Measurements from ENCODE around the gene MROH8.

The MROH8 gene

GRCh38 chr20:37161830-37162549 lies 17.4 kb downstream of the MROH8 start:
- H3K9ac ChIP-seq, result no peak overlapping the region
- no peaks in the 10 kb centered on the region for H3K79me2 ChIP-seq (ENCODE audit: insufficient read depth, low read depth)
- no peaks in the 10 kb centered on the region for H3K27me3 ChIP-seq (ENCODE audit: insufficient read depth, low read depth)
- no peak overlapping the region for H3K4me3 ChIP-seq (IDR thresholded peaks at IDR 0.05; ENCODE audit: insufficient read depth, low read depth, low read length)
- TF ChIP-seq, protein P1, sequence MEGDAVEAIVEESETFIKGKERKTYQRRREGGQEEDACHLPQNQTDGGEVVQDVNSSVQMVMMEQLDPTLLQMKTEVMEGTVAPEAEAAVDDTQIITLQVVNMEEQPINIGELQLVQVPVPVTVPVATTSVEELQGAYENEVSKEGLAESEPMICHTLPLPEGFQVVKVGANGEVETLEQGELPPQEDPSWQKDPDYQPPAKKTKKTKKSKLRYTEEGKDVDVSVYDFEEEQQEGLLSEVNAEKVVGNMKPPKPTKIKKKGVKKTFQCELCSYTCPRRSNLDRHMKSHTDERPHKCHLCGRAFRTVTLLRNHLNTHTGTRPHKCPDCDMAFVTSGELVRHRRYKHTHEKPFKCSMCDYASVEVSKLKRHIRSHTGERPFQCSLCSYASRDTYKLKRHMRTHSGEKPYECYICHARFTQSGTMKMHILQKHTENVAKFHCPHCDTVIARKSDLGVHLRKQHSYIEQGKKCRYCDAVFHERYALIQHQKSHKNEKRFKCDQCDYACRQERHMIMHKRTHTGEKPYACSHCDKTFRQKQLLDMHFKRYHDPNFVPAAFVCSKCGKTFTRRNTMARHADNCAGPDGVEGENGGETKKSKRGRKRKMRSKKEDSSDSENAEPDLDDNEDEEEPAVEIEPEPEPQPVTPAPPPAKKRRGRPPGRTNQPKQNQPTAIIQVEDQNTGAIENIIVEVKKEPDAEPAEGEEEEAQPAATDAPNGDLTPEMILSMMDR (conservative IDR thresholded peaks at IDR 0.05; ENCODE audit: low read depth, low read length), result no peak
- no peak overlapping the region for H2AFZ ChIP-seq (ENCODE audit: low read depth)
- peaks cover 7% of the 10 kb centered on the region for H3K4me1 ChIP-seq (ENCODE audit: low read depth, poor library complexity, severe bottlenecking)
- no peaks in the 10 kb centered on the region for H3K36me3 ChIP-seq (ENCODE audit: insufficient read depth)
- H4K20me1 ChIP-seq (ENCODE audit: insufficient read depth), result no peaks in the 10 kb centered on the region
- no peak overlapping the region for H3K4me2 ChIP-seq
- H3K27ac ChIP-seq, result no peak overlapping the region

DNA sequence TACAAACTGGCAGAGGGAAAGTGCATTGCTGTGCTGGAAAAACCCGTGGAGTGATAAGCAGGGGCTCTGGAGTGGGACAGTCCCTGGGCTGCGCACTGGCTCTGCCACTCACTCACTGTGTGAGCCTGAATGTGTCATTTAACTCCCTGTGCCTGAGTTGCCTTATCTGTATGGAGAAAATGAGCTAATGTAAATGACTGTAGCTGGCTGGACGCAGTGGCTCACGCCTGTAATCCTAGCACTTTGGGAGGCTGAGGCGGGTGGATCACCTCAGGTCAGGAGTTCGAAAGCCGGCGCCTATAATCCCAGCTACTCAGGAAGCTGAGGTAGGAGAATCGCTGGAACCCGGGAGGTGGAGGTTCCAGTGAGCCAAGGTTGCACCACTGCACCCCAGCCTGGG lies 18.7 kb downstream of the MROH8 start:
- Histone ChIP-seq H3K4me3 (IDR thresholded peaks at IDR 0.05; ENCODE audit: insufficient read depth, low read depth, low read length) (no peak overlapping the region), H3K79me2 (ENCODE audit: insufficient read depth, low read depth) (no peaks in the 10 kb centered on the region), H3K9ac (no peak overlapping the region), H2AFZ (ENCODE audit: low read depth) (no peak overlapping the region), H3K27ac (no peak overlapping the region), H3K4me2 (no peak overlapping the region), H3K27me3 (ENCODE audit: insufficient read depth, low read depth) (no peaks in the 10 kb centered on the region), H4K20me1 (ENCODE audit: insufficient read depth) (no peaks in the 10 kb centered on the region), H3K36me3 (ENCODE audit: insufficient read depth) (no peaks in the 10 kb centered on the region), H3K4me1 (ENCODE audit: low read depth, poor library complexity, severe bottlenecking) (peaks cover 7% of the 10 kb centered on the region)
- TF ChIP-seq, protein P1 (conservative IDR thresholded peaks at IDR 0.05; ENCODE audit: low read depth, low read length), result no peak

GRCh38 chr20:37158248-37158647 lies 21.1 kb downstream of the MROH8 start:
- Histone ChIP-seq H3K4me2 (no peak overlapping the region), H3K36me3 (ENCODE audit: insufficient read depth) (no peaks in the 10 kb centered on the region), H3K79me2 (ENCODE audit: insufficient read depth, low read depth) (no peaks in the 10 kb centered on the region), H3K4me3 (IDR thresholded peaks at IDR 0.05; ENCODE audit: insufficient read depth, low read depth, low read length) (no peak overlapping the region), H2AFZ (ENCODE audit: low read depth) (no peak overlapping the region), H4K20me1 (ENCODE audit: insufficient read depth) (no peaks in the 10 kb centered on the region), H3K27me3 (ENCODE audit: insufficient read depth, low read depth) (no peaks in the 10 kb centered on the region), H3K4me1 (ENCODE audit: low read depth, poor library complexity, severe bottlenecking) (no peaks in the 10 kb centered on the region), H3K27ac (no peak overlapping the region), H3K9ac (no peak overlapping the region)
- TF ChIP-seq, protein P1 (conservative IDR thresholded peaks at IDR 0.05; ENCODE audit: low read depth, low read length), result no peak

DNA sequence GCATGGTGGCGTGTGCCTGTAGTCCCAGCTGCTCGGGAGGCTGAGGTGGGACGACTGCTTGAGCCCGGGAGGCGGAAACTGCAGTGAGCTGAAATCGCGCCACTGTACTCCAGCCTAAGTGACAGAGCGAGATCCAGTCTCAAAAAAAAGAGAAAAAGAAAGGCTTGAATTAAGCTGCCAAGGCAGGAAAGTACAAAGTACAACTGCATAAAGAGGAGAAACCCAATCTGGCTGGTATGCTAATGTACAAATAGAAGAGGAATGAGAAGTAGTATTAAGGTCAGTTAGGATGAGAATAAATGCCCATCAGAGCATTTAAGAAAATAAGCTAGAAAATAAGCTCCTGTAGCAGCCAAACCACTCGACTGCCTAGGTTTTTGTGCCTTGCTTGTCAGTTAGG lies 23.4 kb downstream of the MROH8 start:
- Histone ChIP-seq H3K9ac (no peak overlapping the region), H3K4me1 (ENCODE audit: low read depth, poor library complexity, severe bottlenecking) (no peaks in the 10 kb centered on the region), H3K79me2 (ENCODE audit: insufficient read depth, low read depth) (no peaks in the 10 kb centered on the region), H3K27me3 (ENCODE audit: insufficient read depth, low read depth) (no peaks in the 10 kb centered on the region), H4K20me1 (ENCODE audit: insufficient read depth) (no peaks in the 10 kb centered on the region), H2AFZ (ENCODE audit: low read depth) (no peak overlapping the region), H3K36me3 (ENCODE audit: insufficient read depth) (no peaks in the 10 kb centered on the region), H3K4me2 (no peak overlapping the region), H3K4me3 (IDR thresholded peaks at IDR 0.05; ENCODE audit: insufficient read depth, low read depth, low read length) (no peak overlapping the region), H3K27ac (no peak overlapping the region)
- TF ChIP-seq, protein P1 (conservative IDR thresholded peaks at IDR 0.05; ENCODE audit: low read depth, low read length), result no peak

All from KMS-11 (cell line).